HG02840 (cell line): ENCODE results near the gene AGPAT1.
"Not testable (repeated sequence)": the region's sequence is repeated elsewhere in the genome, so short reads cannot be mapped to it uniquely, and the experiment has no call there.

Experiments
- ATAC-seq: cut with Tn5 transposase; IDR thresholded peaks from one replicate; pipeline ENCODE4 v1.9.1; 2021; ENCODE audit warnings: mild to moderate bottlenecking, moderate library complexity, moderate number of reproducible peaks; ENCODE audit not compliant: unreplicated experiment, low FRiP score

Gene AGPAT1

GRCh38 chr6:32175711-32176475, at the start of gene AGPAT1:
AGPAT1 (minus strand) TSS chr6:32176084; CDS start chr6:32171496, 4,588 bp downstream.
- peak; percentile 36 for ATAC-seq

GRCh38 chr6:32224696-32225095, 48.8 kb upstream of the AGPAT1 start:
- no peak for ATAC-seq

GRCh38 chr6:32223258-32224235, 47.7 kb upstream of the AGPAT1 start, which contains the start of gene NOTCH4:
NOTCH4 (minus strand) TSS chr6:32224067; CDS start chr6:32223928, 139 bp downstream.
- ATAC-seq = no peak

- no peak for ATAC-seq
Observed at GRCh38 chr6:32222333-32223230, 46.7 kb upstream of the AGPAT1 start.

- ATAC-seq = no peak
Observed at GRCh38 chr6:32220021-32220420, 44.1 kb upstream of the AGPAT1 start.

GRCh38 chr6:32218167-32218566, 42.3 kb upstream of the AGPAT1 start:
- no peak for ATAC-seq

GRCh38 chr6:32216998-32217397, 41.1 kb upstream of the AGPAT1 start:
- ATAC-seq = no peak

GRCh38 chr6:32216285-32216684, 40.4 kb upstream of the AGPAT1 start:
- ATAC-seq = no peak

GRCh38 chr6:32215617-32216016, 39.7 kb upstream of the AGPAT1 start:
- no peak for ATAC-seq

GRCh38 chr6:32214126-32214525, 38.2 kb upstream of the AGPAT1 start:
- ATAC-seq = no peak

GRCh38 chr6:32213649-32214048, 37.8 kb upstream of the AGPAT1 start:
- ATAC-seq = no peak

- ATAC-seq = no peak
Observed at GRCh38 chr6:32212076-32212760, 36.3 kb upstream of the AGPAT1 start.

- not testable (repeated sequence) for ATAC-seq
Observed at GRCh38 chr6:32211432-32211831, 35.5 kb upstream of the AGPAT1 start.

- no peak for ATAC-seq
Observed at GRCh38 chr6:32210191-32210601, 34.3 kb upstream of the AGPAT1 start.

GRCh38 chr6:32208996-32209395, 33.1 kb upstream of the AGPAT1 start:
- ATAC-seq = no peak

GRCh38 chr6:32204268-32204715, 28.4 kb upstream of the AGPAT1 start:
- ATAC-seq = no peak

- ATAC-seq = no peak
Observed at GRCh38 chr6:32203426-32204267, 27.8 kb upstream of the AGPAT1 start.

- no peak for ATAC-seq
Observed at GRCh38 chr6:32202186-32202585, 26.3 kb upstream of the AGPAT1 start.
